Activated CD8-positive, alpha-beta memory T cell treated with anti-CD3 and anti-CD28 coated beads, Interleukin-2, amount 50 U/mL, for 1 hour (primary cell): ENCODE data around the gene ALOXE3.

Experiments
- DNase-seq: peaks from one replicate; pipeline ENCODE4 v3.0.0-alpha.2; 2020; ENCODE audit errors: extremely low read depth

ALOXE3 gene

DNA sequence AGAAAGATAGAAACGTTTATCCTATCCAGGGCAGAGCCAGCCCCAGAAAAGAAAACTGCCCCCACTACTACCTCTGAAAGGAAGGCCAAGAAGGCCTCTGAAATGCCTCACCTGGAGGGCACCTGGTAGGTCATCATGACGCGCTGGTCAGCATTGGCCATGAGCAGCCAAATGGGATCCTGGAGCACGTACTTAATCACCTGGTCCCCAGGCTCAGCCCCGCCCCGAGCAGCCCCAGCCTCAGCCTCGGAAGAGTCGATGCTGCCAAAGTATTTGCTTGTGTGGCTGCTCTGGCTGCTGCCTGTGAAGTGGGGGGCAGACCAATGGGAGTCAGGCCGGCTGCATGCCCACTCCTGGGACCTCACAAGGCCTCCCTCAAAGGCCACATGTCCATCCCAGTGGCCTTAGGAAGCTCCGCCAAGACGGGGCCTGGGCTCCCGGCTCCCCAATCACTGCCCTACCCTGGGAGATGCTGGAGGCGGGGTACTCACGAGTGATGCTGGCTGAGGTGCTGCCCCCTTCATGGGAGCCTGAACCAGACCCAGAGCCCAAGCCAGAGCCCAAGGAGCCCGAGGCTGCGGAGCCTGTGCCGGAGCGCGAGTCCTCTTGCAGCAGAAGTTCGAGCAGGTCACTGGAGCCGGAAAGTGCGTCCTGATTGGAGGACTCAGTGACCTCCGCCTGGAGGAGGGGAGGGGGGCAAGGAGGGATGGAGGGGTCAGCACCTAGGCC is 24.0 kb upstream of the ALOXE3 start:
- DNase-seq, result no peak

DNA sequence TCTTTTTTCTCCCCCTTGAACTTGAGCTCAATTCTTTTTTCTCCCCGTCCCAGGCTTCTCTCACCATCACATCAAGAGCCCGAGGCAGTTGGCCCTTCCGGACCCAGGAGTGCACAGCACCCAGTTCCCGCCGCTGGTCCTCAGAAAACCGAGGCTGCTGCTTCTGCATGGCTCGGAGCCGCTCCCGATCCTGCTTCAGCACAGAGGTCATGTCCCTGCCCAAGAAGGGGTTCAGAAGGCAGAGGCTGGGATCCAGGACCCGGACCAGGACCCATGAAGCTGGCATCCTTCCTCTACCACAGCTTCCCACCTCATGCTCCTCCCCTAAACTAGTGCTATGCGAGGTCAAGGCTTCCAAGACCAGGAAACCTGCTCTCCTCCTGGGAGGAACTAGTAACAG is 23.4 kb upstream of the ALOXE3 start:
- DNase-seq, result no peak

DNA sequence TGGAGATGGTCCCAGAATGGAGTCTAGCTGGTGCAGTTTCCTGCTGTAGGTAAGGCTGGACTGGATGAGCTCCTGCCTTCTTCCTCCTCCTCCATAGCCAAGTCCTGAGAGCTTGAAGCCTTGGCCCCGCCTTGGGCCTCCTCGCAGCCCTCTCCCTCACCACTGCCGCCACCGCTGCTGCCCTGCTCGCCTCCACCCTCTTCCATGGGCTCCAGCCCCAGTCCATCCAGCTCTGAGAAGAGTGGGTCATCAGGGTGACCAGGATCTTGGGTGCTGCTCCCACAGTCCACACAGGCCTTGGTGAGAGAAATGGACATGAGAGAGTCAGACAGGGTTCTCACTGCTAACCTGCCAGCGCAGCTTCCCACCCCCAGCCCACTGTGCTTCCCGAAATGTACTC is 22.7 kb upstream of the ALOXE3 start:
- no peak for DNase-seq

- no peak for DNase-seq
Observed at GRCh38 chr17:8140065-8141029, 22.0 kb upstream of the ALOXE3 start.

DNA sequence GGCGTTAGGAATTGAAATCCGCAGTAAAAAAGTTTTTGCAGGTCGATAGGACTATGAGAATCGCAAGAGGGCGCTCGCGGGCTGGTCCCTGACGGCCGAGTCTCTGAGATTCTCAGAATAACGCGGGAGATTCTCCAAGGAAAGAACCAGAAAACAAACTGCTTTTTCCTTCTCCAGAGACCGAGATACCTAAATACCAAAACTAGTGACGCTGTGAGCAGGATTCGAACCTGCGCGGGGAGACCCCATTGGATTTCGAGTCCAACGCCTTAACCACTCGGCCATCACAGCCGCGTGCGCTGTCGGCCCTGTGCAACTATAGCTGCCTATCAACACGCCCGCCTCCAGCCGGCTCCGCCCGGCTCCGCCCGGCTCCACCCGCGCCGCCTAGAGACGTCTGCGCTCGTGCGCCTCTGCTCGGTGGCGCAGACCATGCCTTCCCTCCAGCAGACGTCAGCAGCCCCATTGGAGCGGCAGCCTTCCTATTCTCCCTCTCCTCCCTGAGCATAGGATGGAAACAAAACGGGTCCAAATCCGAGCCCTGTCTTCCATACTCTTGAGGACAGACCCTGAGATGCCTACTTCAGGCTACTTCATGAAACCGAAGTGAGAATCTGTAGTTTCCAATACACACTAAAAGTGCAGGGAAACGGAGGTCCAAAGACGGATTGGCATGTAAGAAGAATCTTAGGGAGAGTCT is 20.5 kb upstream of the ALOXE3 start:
- peak; percentile 81 for DNase-seq

GRCh38 chr17:8138374-8138671 is 20.0 kb upstream of the ALOXE3 start:
- DNase-seq, result no peak

- DNase-seq, result no peak
Observed at GRCh38 chr17:8137645-8138373, 19.5 kb upstream of the ALOXE3 start.

DNA sequence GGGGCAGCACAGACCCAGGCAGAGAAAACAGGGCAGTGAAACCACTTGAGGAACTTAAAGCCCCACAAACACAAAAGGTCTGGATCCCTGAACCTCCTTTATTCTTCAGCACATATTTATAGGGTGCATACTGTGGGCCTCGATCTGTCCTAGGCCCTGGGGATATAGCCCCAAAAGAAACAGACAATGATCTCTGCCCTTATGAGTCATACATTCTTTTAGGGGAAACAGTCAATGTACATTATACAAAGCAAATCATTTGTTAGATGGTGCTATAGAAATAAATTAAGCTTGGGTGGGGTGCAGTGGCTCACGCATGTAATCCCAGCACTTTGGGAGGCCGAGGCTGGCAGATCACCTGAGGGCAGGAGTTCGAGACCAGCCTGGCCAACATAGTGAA is 15.6 kb upstream of the ALOXE3 start:
- DNase-seq, result no peak

DNA sequence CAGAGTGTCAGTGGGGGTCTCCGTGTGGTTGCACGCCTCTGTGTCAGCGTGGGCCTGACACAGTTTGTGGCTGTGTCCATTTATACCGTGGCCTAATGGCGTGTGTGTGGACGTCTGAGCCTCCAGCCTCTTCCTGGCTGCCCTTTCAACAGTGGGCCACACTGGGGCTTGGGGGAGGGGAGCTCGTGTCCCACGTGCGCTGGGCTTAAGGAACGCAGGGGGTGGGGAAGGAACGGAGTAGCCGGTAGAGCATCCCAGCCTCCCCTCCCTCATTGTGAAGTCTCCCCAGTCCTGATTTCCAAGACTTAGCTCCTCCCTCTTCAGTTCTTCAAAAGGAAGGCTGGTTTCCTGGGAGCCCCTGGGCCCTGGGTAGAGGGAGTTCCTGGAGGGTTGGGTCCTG is 15.1 kb upstream of the ALOXE3 start:
- DNase-seq, result no peak

GRCh38 chr17:8131844-8132441 is 13.6 kb upstream of the ALOXE3 start:
- DNase-seq, result no peak

DNA sequence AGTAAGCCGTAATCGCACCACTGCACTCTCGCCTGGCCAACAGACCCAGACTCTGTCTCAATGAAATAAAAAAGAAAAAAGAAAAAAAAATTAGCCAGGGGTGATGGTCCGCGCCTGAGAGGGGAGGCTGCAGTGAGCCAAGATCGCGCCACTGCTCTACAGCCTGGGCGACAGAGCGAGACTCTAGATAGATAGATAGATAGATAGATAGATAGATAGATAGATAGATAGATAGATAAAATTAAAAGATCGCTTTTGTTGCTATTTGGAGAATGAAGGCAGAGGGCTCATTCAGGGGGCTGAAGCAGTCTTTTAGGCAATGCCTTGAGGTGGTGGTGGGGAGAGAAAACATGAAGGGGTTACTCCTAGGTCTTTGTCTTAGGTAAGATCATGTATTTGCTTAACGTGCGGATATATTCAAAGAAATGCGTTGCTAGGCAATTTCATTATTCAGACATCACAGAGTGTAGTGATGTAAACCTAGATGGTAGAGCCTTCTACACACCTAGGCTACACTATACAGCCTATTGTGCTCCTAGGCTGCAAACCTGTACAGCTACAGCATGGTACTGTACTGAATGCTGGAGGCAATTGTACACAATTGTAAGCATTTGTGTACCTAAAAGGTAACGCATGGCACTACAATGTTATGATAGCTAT is 9.9 kb upstream of the ALOXE3 start:
- no peak for DNase-seq

DNA sequence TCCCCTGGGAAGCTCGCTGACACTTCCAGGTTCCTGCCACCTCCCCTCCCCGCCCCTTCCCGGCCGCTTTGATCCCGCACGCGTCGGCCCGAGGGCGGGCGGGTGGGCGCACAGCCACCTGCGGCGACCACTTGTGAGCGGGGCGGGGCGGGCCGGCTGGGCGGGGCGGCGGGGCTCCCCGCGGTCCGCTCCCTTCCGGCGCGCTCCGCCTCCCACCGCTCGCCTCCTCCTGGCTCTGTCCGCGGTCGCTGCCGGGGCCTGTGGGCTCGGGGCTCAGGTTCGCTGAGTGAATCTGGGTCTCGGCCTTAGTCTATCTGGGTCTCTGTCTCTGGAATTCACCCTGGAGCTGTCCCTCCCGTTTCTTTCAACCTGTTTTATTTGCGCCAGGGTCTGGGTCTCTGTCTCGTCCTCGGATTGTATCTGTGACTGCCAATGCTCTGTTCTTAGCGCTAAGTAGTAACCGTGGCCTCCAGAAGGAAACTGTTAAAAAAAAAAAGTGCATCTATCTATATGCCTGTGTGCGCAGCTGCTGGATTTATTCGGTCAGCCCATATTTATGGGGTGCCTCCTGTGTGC is 8.3 kb upstream of the ALOXE3 start:
- no peak for DNase-seq

DNA sequence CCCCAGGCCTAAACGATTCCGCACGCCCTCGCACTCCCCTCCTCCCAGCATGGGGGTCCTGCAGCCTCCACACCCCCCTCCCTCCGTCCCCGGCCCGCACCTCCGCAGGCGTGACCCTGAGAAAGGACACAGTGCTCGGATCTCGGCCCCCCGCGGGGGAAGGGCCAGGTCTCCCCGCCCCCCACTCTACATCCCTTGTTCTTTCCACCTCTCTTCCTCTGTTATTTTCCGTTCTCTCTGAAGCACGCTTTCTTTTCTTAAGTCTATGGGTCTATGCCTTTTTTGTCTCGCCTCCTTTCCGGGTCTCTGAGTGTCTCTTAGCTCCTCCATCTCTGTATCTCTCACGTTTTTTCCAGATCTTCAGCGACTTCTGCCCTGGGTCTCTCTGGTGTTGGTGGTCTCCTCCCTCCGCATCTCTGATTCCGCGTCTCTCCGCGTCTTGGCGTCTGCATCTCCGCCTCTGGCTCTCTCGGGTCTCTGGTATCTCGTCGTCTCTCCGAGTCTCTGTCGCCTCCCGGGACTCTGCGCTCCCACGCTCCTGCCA is 7.7 kb upstream of the ALOXE3 start:
- DNase-seq, result no peak

GRCh38 chr17:8125154-8125946 is 7.0 kb upstream of the ALOXE3 start:
- DNase-seq, result peak; percentile 53

DNA sequence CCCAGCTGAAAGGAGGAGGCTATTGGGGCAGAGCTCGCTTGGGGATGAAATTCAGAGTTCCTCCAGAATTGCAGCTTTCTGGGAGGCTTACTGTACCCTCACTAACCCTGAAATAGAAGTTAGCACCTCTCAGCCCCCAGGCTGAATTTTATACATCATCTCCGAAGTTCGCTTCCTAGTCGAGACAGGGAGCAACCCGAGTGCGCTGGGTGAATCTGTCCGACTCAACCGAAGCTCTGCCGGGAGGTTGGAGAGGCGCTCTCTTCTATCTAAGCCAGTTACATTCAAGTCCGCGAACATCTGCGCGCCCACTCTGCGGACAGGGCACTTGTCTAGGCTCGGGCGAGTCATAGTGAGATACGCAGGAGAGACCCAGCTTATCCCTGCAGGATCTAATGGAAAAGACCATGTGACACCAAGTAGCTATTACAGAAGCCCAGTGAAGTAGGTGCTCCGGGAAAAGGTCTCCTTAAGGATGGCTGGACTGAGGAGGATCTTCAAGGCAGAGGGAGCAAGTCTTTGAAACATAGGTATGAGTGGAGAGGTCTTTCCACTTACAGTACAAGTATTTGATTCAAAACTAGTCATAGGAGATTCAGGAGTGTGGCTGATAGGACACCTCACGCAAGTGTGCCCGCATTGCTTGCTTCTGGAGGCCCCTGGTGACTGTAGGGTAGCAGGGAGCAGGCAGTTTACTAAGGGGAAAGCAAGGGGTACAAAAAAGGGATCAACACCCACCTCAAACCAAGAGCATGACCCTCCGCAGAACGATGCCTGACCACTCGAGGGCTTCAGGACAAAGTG is 6.2 kb upstream of the ALOXE3 start:
- no peak for DNase-seq

GRCh38 chr17:8123695-8124349 is 5.5 kb upstream of the ALOXE3 start, which contains the start of gene HES7:
TSS of gene HES7 (minus strand) at chr17:8124106. CDS start at chr17:8124084, 22 bp downstream.
- DNase-seq, result no peak

- DNase-seq, result no peak
Observed at GRCh38 chr17:8122924-8123694, 4.8 kb upstream of the ALOXE3 start.
